OCI-LY1 (cell line): ENCODE measurements around the gene SLC1A3.

Experiments used
- H2AFZ ChIP-seq: fragments of 200-600 bp; sonication (generic), shearing (Covaris generic); 2 replicates; pipeline ENCODE4 v1.6.0; 2014; ENCODE audit warnings: antibody characterized with exemption, mild to moderate bottlenecking, low read length
- H3F3A ChIP-seq: fragments of 200-600 bp; sonication (generic), shearing (Covaris generic); 2 replicates; pipeline ENCODE4 v1.6.0; 2014; ENCODE audit warnings: mild to moderate bottlenecking, antibody characterized with exemption, low read length, moderate library complexity; ENCODE audit not compliant: insufficient read depth
- H3K27ac ChIP-seq: fragments of 200-600 bp; sonication (generic); 2 replicates; pipeline ENCODE4 v1.5.1; 2014; ENCODE audit warnings: low read length, mixed run types, mild to moderate bottlenecking, low read depth; ENCODE audit not compliant: poor library complexity, severe bottlenecking
- H3K27me3 ChIP-seq: fragments of 200-600 bp; sonication (generic); 2 replicates; pipeline ENCODE4 v1.6.0; 2014; ENCODE audit warnings: antibody characterized with exemption, mild to moderate bottlenecking, low read length, moderate library complexity; ENCODE audit not compliant: insufficient read depth
- H3K36me3 ChIP-seq: fragments of 200-600 bp; sonication (generic); 2 replicates; pipeline ENCODE4 v1.6.1; 2014; ENCODE audit warnings: mild to moderate bottlenecking, antibody characterized with exemption, low read length, moderate library complexity, mixed read lengths; ENCODE audit not compliant: insufficient read depth
- H3K4me1 ChIP-seq: fragments of 200-600 bp; sonication (generic); 2 replicates; pipeline ENCODE4 v1.5.1; 2014; ENCODE audit warnings: mild to moderate bottlenecking, low read length, moderate library complexity; ENCODE audit not compliant: insufficient read depth, severe bottlenecking
- H3K4me2 ChIP-seq: fragments of 200-600 bp; sonication (generic), shearing (Covaris generic); 2 replicates; pipeline ENCODE4 v1.6.1; 2014; ENCODE audit warnings: low read length
- H3K4me3 ChIP-seq: fragments of 200-600 bp; sonication (generic); 2 replicates; pipeline ENCODE4 v1.5.1; 2014; ENCODE audit warnings: low read length, low read depth, mild to moderate bottlenecking, mixed read lengths; ENCODE audit not compliant: poor library complexity, severe bottlenecking
- H3K79me2 ChIP-seq: fragments of 200-600 bp; shearing (Covaris generic); 2 replicates; pipeline ENCODE4 v1.6.1; 2016; ENCODE audit warnings: mixed run types, low read length, mixed read lengths; ENCODE audit not compliant: insufficient read depth
- H3K9ac ChIP-seq: fragments of 200-600 bp; sonication (generic), shearing (Covaris generic); 2 replicates; pipeline ENCODE4 v1.6.1; 2014; ENCODE audit warnings: mild to moderate bottlenecking, low read length, mixed read lengths
- H3K9me2 ChIP-seq: fragments of 200-600 bp; sonication (generic), shearing (Covaris generic); 2 replicates; pipeline ENCODE4 v1.6.1; 2014; ENCODE audit warnings: low read depth, mild to moderate bottlenecking, low read length, mixed read lengths
- H3K9me3 ChIP-seq: fragments of 200-600 bp; shearing (Covaris generic); 2 replicates; pipeline ENCODE4 v1.6.1; 2014; ENCODE audit warnings: low read length, mixed read lengths
- H4K20me1 ChIP-seq: fragments of 200-600 bp; sonication (generic), shearing (Covaris generic); 2 replicates; pipeline ENCODE4 v1.6.0; 2016; ENCODE audit warnings: mild to moderate bottlenecking, low read length; ENCODE audit not compliant: insufficient read depth
- EZH2 ChIP-seq: fragments of 200-600 bp; sonication (generic), shearing (Covaris generic); IDR thresholded peaks from 2 replicates; pipeline ENCODE4 v1.8.0; 2017; ENCODE audit warnings: borderline replicate concordance, mixed run types, mild to moderate bottlenecking, antibody characterized with exemption, low read length, moderate library complexity, mixed read lengths
- TF ChIP-seq, protein P1 (sequence below): fragments of 200-600 bp; sonication (generic), shearing (Covaris generic); IDR thresholded peaks from 2 replicates; pipeline ENCODE4 v1.5.1; 2017; ENCODE audit warnings: mild to moderate bottlenecking, antibody characterized with exemption, low read length, moderate library complexity, mixed read lengths

Gene SLC1A3

DNA sequence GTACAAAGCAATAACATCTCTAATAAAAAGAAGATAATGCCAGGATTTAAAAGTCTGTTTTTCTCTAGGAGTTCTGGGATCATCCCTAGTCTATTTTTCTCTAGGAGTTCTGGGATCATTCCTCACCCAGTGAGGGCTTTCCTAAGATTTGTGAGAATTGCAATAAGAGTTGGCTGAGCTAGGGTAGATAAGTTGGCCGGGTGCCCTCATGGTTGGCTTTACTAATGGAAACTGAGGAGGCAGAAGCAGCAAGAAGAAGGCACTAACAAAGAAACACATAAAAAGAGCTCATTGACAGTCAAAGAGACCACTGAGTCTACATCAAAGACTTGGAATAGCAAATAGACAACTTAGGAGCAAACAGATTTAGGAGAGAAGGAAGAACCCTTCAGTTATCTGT, 4.2 kb downstream of the SLC1A3 start:
- H3K9me2 ChIP-seq: no peaks in the 10 kb centered on the region
- TF ChIP-seq, protein P1, sequence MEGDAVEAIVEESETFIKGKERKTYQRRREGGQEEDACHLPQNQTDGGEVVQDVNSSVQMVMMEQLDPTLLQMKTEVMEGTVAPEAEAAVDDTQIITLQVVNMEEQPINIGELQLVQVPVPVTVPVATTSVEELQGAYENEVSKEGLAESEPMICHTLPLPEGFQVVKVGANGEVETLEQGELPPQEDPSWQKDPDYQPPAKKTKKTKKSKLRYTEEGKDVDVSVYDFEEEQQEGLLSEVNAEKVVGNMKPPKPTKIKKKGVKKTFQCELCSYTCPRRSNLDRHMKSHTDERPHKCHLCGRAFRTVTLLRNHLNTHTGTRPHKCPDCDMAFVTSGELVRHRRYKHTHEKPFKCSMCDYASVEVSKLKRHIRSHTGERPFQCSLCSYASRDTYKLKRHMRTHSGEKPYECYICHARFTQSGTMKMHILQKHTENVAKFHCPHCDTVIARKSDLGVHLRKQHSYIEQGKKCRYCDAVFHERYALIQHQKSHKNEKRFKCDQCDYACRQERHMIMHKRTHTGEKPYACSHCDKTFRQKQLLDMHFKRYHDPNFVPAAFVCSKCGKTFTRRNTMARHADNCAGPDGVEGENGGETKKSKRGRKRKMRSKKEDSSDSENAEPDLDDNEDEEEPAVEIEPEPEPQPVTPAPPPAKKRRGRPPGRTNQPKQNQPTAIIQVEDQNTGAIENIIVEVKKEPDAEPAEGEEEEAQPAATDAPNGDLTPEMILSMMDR: no peak
- no peak for TF ChIP-seq EZH2
- no peak overlapping the region for H3K9ac ChIP-seq
- no peaks in the 10 kb centered on the region for H3K36me3 ChIP-seq
- no peaks in the 10 kb centered on the region for H3K9me3 ChIP-seq
- no peaks in the 10 kb centered on the region for H3K27me3 ChIP-seq
- no peak overlapping the region for H3K4me2 ChIP-seq
- H3K4me1 ChIP-seq: no peaks in the 10 kb centered on the region
- no peaks in the 10 kb centered on the region for H3F3A ChIP-seq
- no peak overlapping the region for H3K27ac ChIP-seq
- no peaks in the 10 kb centered on the region for H3K79me2 ChIP-seq
- H4K20me1 ChIP-seq: no peaks in the 10 kb centered on the region
- H2AFZ ChIP-seq: no peak overlapping the region
- no peak overlapping the region for H3K4me3 ChIP-seq

DNA sequence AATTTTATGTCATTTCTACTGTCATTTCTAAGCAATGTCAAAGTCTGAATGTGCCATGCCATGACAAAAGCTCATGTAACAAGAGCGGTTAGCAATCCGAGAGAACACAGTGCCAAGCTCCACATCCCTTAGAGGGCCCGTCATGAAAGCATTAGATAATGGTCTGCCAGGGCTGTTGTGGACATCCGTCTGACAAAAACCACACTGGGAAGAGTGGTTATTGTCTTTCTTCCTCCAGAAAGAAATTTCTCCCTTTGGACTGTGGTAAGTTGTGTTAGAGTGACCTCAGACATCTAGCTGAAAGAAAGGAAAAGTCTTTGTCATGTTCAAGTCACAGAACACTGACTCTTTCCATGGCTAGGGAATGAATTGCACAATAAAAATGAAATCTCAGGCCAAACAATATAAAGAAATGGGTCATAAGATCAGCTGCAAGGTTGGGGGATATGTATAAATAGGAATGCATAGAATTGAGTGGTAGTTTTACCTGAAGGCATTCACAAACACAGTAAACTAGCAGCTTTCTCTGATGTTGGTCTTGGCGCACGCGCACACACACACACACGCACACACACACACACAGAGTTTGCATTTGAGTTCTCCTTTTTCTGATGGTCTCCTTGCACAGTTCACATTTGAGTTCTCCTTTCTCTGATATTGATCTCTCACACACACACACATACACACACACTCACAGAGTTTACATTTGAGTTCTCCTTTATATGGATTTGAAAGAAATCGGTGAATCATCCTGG, 5.3 kb downstream of the SLC1A3 start:
- no peaks in the 10 kb centered on the region for H3F3A ChIP-seq
- no peaks in the 10 kb centered on the region for H3K36me3 ChIP-seq
- H3K4me2 ChIP-seq: no peak overlapping the region
- no peaks in the 10 kb centered on the region for H3K79me2 ChIP-seq
- no peak overlapping the region for H2AFZ ChIP-seq
- no peak overlapping the region for H3K9ac ChIP-seq
- no peak for TF ChIP-seq EZH2
- TF ChIP-seq, protein P1: no peak
- no peaks in the 10 kb centered on the region for H3K9me3 ChIP-seq
- H4K20me1 ChIP-seq: no peaks in the 10 kb centered on the region
- H3K9me2 ChIP-seq: no peaks in the 10 kb centered on the region
- no peaks in the 10 kb centered on the region for H3K27me3 ChIP-seq
- no peaks in the 10 kb centered on the region for H3K4me1 ChIP-seq
- H3K4me3 ChIP-seq: no peak overlapping the region
- no peak overlapping the region for H3K27ac ChIP-seq

DNA sequence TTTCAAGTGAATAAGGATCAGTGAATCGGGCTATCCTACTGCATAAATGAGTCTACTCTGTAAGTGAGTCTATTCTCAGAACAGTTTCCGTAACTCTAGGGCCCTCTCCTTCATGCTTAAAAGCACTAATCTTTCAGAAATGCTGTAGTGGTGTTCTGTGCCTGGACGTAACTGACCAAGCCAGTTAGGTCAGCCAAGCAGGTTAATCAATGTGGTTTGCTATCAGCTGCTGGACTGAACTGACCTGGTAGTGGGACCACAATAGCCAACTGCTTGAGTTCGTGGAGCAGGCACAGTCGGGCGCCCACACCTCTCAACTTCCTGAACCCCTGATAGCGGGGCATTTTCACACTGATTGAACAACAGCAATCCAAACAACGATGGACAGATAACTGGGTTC, 6.8 kb downstream of the SLC1A3 start:
- no peak overlapping the region for H3K9ac ChIP-seq
- TF ChIP-seq, protein P1: no peak
- TF ChIP-seq EZH2: no peak
- H3K4me1 ChIP-seq: no peaks in the 10 kb centered on the region
- no peak overlapping the region for H3K4me2 ChIP-seq
- H3F3A ChIP-seq: no peaks in the 10 kb centered on the region
- H3K9me2 ChIP-seq: no peaks in the 10 kb centered on the region
- H3K9me3 ChIP-seq: no peaks in the 10 kb centered on the region
- no peak overlapping the region for H2AFZ ChIP-seq
- H4K20me1 ChIP-seq: no peaks in the 10 kb centered on the region
- no peaks in the 10 kb centered on the region for H3K36me3 ChIP-seq
- no peak overlapping the region for H3K4me3 ChIP-seq
- no peak overlapping the region for H3K27ac ChIP-seq
- H3K27me3 ChIP-seq: no peaks in the 10 kb centered on the region
- H3K79me2 ChIP-seq: no peaks in the 10 kb centered on the region
